GM19099 (cell line): ENCODE data around the gene DNAH6.

ENCODE experiments used
- POLR2A ChIP-seq: IDR thresholded peaks from 3 replicates; pipeline ENCODE4 v1.6.1; 2011; ENCODE audit warnings: low read depth; ENCODE audit not compliant: insufficient read length; ENCODE audit errors: extremely low read depth

Gene DNAH6

DNA sequence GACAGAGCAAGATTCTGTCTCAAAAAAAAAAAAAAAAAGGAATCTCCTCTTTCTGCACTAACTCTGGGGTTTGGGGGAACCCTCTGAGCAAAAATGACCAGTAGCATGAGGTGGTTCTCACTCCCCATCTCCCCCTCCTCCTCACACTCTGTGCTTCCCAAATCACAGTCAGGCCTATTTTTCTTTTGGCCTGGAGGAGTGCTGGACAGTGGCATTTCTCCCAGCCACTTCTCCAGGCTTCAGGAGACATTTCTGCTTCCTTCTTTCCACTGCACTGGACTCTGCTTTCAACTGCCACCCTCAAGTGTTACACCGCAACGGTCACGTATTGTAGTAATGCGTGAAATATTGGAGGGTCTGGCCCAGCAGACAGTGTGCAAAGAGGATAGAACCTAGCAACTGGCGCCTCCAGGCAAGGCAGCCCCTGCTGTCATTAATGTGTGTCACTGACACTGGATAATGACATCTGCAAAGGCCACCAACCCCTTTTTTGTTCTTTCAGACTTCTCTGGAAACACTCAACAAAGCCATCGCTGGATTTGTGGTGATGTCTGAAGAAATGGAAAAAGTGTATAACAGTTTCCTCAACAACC, 295.6 kb downstream of the DNAH6 start:
- no peak for TF ChIP-seq POLR2A

DNA sequence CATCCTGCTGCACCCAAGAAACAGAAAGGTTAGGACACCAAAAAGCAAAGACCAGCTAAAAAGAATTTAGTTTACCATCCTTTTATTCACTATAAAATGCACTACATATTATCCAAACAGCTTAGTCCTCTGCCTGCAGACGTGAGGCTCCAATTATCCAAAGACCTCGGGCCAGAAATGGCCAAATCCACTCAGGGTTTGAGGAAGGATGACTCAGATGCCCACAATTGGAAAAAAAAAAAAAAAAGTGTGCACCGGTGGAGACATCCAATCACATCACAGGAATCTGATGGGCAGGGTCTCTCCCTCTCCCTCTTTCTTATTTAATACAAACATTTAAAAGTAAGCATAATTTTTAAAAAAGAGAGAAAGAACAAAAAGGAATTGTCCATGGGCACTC, 298.8 kb downstream of the DNAH6 start:
- TF ChIP-seq POLR2A: no peak

DNA sequence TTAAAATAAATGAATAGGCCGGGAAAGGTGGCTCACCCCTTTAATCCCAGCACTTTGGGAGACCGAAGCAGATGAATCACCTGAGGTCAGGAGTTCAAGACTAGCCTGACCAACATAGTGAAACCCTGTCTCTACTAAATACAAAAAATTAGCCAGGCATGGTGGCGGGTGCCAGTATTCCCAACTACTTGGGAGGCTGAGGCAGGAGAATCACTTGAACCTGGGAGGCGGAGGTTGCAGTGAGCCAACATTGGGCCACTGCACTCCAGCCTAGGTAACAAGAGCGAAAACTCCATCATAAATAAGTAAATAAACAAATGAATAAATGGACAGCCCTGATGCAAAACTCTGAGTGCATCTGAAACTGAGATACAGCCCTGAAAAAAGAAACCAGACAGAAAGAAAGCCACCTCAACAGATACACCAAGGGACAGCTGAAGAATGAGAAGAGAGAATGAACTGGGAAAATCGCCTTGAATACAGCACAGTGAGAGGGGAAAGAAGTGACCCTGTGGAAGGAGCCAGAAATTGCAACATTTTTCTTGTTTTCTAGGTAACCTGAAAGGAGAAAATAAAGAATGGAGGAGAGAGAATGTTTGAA, 300.2 kb downstream of the DNAH6 start:
- no peak for TF ChIP-seq POLR2A

DNA sequence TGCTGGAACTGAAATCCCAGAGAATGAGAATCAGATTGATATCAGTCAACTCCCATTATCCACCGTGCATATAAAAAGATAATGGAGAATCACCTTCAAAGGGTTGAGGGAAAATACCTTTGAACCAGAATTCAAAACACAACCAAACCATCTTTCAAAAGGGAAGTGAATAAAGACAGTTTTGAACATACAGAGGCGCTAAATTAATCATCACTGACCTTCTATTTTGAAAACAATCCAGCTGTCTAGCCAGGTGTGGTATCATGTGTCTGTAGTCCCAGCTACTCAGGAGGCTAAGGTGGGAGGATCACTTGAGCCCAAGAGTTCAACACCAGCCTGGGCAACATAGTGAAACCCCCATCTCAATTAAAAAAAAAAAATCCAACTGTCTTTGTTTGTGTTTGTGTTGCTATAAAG, 300.9 kb downstream of the DNAH6 start:
- TF ChIP-seq POLR2A: no peak

DNA sequence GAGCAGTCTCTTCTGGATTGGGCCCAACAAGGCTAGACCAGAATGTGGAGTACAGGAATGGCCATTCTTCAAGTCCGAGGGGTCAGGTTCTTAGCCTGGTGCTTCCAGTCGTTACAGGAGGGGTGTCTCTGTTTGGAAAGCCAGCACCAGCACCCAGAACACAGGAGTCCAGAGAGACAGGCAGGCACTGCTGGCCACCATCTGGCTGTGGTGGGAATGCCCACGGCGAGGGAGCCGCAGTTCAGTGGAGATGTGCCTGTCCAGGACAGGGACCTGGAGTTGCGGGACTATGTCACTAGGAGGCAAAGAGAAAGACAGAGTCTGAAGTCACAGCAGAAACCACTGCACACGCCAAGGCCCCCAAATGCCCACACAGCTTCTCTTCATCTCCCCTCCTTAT, 305.5 kb downstream of the DNAH6 start:
- no peak for TF ChIP-seq POLR2A

DNA sequence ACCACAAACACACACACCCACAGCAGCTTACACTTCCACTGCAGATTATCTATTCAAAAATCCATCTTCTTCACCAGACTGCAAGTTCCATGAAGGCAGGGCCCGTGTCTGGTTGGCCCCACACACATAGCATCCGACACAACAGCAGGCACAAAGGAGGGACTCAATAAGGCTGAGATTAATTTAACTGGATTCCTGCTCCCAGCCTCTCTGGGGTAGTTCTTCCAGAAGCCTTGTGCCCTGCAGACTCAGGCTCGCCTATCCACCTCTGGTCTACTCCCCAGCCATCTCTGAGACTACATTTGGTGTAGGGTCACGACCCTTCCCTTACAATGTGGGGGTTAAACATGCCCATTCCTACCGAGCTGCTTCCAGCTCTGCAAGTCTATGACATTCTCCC, 306.9 kb downstream of the DNAH6 start:
- TF ChIP-seq POLR2A: no peak

DNA sequence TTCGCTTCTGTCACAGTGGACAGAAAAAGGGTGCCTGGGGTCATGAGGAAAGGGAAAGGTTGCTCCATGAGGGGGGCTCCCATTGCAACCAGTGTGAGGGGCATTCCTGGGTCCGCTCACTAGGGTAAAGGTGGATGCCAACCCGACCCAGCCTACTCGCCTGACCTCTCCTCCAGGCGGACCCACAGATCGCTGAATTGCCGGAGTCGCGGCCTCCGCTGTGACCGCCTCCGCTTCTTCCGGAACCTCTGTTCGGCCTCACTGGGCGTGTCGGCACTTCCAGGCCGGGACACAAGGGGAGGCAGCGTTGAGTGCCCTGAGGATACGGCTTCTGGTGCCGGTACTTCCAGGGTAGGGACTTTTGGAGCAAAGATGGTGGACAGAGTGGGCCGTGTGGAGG, 307.5 kb downstream of the DNAH6 start:
- no peak for TF ChIP-seq POLR2A

DNA sequence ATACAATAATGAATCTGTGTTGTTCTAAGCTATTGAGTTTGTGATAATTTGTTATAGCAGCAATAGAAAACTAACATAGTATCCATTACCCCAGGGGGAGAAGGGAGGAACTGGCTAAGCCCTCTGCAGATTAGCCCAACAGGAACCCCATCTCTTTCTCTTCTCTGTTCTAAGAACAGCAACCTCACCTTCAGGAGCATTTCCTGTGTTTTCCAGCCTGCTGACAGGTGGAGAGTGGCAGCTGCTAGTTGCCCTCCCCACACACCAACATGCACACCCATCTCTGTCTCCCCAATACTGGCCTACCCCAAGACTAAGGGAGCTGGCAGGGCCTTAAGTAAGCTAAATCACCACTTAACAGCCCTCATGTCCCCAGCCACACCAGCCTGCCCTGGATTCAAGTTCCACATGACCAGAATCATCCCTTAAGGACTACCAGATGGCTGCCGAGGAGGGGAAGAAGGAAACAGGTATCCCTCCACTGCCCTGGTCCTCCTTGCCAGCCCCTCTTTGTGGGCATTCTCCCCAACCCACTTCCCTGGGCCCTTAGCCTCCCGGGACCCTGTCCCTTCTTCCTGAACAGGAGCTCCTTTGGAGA, 311.8 kb downstream of the DNAH6 start:
- TF ChIP-seq POLR2A: no peak

DNA sequence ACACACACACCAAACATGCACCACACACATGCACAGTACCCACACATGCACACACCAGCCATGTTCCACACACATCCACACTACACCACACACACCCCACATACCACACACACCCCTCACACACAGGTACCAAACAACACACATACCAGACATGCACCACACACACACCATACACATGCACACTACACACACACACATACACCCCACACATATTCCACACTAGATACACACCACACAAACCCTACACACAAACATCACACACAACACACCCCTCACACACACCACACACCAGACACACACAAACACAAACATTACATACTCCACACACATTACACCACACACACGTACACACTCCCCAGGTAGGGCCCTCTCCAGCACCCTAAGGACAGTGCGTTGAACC, 313.4 kb downstream of the DNAH6 start:
- TF ChIP-seq POLR2A: no peak

DNA sequence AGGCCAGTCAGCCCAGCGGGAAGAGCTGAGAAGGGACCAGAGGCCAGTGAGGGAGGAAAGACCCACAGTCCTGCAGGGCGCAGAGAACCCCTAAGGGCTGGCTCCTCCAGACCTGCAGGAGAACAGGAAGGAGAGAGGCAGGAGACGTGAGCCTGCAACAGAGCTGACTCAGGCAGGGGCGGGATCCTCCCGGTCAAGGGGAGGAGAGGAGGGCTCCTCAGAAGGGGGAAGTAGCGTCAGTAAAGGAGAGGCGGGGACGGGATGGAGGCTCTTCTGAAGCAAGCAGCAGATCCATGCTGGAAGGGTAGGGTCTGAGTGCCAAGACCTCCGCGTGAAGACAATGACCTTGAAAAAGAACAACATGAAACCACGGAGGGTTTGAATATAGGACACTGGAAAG, 313.8 kb downstream of the DNAH6 start:
- TF ChIP-seq POLR2A: no peak

DNA sequence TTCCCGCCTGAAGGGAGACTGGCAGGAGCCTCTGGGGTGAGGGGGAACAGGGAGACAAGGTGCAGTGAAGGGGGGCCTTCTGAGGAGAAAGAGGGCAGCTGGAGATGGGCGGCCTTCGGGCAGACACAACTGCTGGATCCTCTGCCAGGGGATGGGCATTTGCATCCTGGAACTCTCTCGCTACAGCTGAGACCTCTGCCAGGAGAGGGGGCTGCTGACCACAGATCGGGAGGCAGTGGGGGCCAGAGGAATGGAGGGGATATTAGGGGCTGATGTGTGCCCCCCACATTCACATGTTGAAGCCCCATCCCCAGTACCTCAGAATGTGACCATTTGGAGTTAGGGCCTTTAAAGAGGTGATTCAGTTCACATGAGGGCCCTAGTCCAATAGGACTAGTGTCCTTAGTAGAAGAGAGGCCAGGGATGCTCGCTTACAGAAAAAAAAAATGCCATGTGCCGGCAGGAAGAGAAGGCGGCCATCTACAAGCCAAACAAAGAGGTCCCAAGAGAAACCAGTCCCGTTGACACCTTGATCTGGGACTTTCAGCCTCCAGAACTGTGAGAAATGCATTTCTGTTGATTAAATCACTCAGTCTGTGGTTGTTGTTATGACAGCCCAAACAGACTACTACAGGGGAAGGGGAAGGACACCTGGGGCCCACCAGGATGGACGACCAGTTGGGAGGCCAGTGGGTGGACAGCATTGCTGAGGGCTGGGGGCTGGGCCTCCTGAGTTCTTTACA, 314.6 kb downstream of the DNAH6 start:
- TF ChIP-seq POLR2A: no peak

DNA sequence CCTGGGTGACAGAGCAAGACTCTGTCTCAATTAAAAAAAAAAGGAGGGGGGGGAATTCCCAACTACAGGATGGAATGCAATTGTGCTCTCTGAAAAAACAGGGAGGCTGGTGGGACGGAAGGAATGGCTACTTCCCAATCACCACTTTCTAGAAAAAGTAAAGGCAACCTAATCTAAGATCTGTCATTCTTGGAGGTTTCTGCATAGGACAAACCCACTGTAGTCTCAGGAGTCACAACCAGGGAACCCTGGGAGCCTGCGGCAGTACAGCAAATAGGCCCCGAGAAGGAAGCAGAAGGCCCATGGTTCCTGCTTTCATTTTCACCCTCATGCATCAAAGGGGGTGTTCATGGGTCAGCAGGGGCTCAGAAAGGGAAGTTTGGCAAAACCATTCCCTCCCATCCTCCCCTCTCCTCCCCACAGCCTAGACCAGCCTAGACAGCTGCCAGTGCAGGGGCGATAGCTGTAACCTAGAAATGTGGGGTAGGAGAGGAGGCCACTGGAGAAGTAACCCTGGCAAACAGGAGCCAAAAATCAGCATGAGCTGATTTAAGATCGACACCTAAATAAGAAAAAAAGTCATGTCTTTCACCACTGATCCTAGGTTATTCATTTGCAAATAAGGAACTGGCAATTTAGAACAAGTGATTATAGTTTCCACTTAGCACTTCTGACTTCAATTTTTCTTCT, 316.6 kb downstream of the DNAH6 start:
- TF ChIP-seq POLR2A: no peak

DNA sequence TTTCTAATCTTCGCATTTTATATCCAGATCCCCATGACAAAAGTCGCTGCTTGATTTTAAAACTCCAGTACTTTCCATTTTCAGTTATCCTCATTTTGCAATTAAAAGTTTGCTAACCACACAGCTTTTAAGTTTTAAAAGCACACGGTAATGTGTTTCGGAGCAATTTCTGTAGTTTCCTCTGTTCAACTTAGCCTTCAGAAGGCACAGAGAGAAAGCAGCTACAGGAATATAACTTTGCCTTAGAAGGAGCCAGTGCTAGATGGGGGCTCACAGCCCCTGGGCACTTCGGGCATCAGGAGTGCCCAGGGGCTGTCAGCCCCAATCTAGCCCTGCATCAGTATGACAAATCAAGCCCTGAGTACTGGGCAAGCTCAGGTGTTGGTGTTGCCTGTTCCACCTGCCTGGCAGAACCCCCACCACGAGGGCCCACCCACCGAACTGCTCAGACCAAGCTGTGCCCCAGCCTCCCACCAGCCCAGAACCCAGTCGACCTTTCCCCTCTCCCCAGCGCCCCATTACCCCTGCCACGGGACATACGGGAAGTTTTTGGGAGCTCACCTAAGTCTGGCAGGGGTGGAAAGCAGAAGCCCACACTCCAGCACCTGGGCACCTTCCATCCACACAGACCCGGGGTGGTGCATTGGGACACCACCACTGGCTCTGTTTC, 317.3 kb downstream of the DNAH6 start:
- TF ChIP-seq POLR2A: no peak

DNA sequence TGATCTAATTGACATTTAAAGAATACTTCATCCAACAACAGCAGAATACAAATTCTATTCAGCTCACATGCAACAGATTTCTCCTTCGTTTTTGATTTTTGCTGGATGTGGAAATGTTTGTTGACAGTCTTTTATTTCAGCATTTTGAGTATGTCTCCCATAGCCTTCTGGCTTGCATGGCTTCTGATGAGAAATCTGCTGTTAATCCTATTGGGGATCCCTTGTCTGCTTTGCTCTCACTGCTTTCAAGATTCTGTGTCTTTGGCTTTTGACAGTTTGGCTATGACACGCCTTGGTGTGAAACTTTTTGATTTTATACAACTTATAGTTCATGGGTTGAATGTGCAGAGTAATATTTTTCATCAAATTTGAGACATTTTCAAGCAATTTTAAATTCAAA, 319.9 kb downstream of the DNAH6 start:
- TF ChIP-seq POLR2A: no peak

DNA sequence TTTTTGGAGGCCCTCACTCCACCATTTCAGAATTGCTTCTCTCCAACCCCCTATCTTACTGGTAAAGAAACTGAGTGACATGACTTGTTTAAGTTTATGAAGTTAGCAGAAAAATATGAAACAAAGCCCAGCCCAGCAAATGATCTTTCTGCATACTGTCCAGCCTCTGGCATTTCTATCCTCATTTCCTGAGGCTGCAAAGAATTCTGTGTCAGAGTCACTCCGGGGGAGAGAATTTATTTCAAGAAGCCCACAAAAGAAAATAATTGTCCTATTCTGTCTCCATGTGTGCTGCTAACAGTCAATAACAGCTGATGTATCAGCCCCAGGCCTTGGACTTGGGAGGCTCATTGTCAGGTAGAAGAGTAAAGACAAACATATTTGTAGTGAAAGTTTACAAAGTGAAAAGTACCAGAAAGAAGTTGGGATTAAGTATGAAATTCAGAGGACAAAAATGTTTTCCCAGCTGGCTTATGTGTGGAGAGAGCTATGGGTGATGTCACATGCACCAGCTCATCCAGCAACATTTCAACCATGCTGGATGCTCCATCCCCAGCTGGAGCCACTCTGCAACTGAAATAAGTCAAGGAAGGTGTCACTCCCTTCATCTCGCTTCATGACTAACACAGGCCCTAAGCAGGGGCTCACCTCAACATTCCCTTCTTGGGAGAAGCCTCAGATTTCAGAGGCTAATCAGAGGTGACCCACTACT, 322.3 kb downstream of the DNAH6 start:
- no peak for TF ChIP-seq POLR2A

DNA sequence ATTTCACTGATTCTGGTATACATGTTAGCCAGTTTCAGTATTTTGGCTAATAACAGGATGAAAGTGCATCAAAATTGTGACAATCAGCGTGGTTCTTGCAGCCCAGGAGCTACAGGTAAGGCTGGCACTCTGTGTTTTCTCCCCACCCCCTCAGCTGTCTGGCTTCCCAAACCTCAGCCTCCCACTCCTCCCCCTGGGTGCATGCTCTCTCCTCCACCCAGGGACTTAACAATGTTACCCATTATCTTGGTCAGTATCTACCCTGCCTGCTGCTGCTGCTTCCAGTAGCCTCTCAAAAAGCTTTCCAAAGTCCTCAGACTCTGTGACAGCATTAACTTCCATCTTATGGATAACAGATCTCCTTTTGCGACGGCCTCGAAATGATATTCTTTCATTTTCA, 323.6 kb downstream of the DNAH6 start:
- TF ChIP-seq POLR2A: no peak
